GM18511 (cell line): Measurements from ENCODE around the gene TIMM10.

Experiments
- ATAC-seq: cut with Tn5 transposase; IDR thresholded peaks from one replicate; pipeline ENCODE4 v1.9.1; 2021; ENCODE audit warnings: mild to moderate bottlenecking, moderate library complexity; ENCODE audit not compliant: unreplicated experiment

TIMM10 gene

DNA sequence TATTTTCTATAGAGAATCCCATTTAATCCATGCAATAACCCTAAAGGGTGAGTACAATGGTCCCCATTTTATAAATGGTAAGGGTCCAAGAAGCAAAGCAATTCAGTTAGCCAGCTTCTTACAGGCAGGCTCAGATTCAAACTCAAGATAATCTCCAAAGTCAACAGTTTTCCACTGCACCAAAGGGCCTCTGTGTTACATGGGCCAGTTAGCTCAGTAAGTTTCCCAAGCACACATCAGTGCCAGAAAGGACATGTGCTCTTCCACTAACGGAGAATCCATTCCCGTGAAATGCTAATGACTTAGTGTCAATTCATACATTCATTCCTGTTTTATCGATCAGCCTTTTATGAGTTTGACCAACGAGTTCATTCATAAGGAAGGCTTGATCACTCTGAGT is 26.0 kb downstream of the TIMM10 start:
- no peak for ATAC-seq

GRCh38 chr11:57502870-57503269 is 27.7 kb downstream of the TIMM10 start:
- no peak for ATAC-seq

- no peak for ATAC-seq
Measured at GRCh38 chr11:57502376-57502775, 28.2 kb downstream of the TIMM10 start.

- no peak for ATAC-seq
Measured at GRCh38 chr11:57501953-57502352, 28.6 kb downstream of the TIMM10 start.

GRCh38 chr11:57500926-57501325 is 29.6 kb downstream of the TIMM10 start:
- no peak for ATAC-seq

DNA sequence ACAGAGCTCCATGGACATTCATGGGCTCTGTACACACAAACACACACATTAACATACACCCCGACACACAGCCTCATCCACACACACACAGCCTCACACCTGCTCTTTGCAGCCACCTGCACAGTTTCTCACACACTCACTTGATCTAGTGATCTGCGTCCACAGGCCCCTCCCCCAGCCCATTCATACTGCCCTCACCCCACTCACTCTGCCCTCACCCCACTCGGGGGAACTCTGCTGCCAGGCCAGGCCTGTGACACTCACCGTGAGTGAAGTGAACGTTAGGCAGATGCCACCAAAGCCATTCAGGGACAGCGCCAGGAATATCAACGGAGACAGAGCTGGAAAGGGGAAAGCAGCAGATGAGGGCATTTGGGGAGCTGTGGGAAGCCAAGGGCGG is 30.0 kb downstream of the TIMM10 start:
- ATAC-seq, result no peak

GRCh38 chr11:57499983-57500461 is 30.5 kb downstream of the TIMM10 start:
- peak; percentile 18 for ATAC-seq

- ATAC-seq, result peak; percentile 100
Measured at GRCh38 chr11:57499413-57499982, 31.1 kb downstream of the TIMM10 start.

DNA sequence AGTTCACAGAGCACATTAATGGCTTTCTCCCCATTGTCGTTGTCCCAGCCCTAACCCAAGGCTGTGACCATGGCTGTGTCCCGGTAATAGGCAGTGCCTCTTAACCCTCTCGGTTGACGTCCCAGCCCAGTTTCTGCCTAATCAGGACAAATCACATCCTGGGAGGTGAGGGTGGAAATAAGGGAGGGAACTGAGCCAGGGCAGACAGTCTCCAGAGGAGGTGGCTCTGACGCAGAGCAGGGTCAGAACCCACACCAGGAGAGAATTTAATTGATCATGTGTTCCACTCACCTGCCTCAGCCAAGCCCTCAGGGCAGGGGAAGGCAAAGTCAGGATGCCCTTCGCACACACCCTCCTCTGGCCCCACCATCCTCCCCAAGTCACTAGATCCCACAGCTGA is 32.0 kb downstream of the TIMM10 start:
- ATAC-seq, result no peak

DNA sequence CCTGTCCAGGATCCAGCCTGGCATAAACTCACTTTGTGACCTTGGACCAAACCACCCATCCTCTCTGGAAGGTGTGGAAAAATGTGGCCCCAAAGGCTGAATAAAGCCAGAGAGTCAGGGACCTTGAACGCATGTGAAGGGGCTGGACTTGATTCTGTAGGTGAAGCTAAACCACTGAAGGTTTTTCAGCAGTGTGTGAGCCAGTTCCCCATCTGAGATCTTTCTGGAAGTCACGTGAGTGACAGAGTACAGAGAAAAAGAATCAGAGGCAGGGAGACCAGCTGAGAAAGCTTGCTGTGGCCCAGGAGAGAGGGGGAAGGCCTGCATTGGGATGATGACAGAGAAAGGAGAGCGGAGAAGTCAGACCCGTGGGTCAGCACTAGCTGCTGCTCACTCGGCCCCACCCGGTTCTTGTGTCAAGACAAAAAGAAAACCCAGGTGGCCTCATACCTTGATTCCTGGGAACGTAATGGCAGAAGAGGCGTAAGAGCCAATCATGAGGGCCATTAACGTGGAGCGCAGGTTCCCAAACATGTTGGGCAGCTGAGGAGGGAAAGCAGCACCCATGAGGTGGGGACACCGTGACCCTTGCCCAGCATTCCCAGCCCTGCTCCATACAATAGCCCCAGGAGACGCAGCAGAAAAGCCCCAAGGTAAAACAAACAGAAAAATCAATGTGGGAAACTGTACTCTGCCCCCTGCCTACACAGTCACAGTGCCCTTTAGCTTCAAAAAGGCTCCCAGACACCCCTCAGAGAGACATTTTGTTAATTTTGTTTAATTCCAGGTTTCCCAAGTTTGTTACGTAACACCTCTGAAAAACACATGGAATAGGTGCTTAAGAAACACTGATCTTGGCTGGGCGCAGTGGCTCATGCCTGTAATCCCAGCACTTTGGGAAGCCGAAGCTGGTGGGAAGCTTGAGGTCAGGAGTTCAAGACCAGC is 33.0 kb downstream of the TIMM10 start:
- ATAC-seq, result no peak

GRCh38 chr11:57496109-57496820 is 34.3 kb downstream of the TIMM10 start:
- no peak for ATAC-seq

- peak; percentile 92 for ATAC-seq
Measured at GRCh38 chr11:57493507-57494503, 36.7 kb downstream of the TIMM10 start.

- ATAC-seq, result no peak
Measured at GRCh38 chr11:57491371-57492061, 39.0 kb downstream of the TIMM10 start.

DNA sequence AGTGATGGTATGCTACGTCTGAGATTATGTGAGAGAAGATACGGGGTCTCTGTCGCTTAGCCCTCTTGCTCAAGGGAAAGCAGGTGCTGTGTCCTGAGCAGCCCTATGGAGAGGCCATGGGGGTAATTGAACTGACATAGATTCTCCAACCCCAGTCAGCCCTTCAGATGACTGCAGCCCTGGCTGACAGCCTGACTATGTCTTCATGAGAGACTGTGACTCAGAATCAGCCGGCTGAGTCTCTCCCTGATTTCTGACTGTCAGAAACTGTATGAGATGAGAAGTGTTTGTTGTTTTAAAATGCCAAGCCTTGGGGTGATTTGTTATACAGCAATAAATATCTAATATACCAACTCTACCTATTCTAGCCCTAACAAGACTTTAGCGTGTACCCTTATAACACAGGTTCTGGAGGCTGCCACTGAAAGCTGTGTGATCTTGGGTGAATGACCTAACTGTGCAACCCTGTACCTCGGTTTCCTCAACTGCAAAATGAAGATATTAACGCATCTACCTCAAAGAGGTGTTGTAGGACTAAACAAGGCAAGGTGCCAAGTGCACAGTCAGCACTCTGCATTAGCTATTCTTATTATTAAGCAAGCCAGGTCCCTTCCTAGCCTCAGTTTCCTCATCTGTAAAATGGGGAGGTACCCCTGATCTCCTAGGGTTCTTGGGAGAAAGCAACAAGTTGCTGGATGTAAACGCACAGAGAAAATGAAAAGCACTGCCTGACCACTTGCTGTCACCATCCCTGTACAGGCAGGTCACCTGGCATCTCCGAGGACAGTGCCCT is 39.9 kb downstream of the TIMM10 start:
- ATAC-seq, result no peak

- no peak for ATAC-seq
Measured at GRCh38 chr11:57487920-57488659, 42.5 kb downstream of the TIMM10 start.

DNA sequence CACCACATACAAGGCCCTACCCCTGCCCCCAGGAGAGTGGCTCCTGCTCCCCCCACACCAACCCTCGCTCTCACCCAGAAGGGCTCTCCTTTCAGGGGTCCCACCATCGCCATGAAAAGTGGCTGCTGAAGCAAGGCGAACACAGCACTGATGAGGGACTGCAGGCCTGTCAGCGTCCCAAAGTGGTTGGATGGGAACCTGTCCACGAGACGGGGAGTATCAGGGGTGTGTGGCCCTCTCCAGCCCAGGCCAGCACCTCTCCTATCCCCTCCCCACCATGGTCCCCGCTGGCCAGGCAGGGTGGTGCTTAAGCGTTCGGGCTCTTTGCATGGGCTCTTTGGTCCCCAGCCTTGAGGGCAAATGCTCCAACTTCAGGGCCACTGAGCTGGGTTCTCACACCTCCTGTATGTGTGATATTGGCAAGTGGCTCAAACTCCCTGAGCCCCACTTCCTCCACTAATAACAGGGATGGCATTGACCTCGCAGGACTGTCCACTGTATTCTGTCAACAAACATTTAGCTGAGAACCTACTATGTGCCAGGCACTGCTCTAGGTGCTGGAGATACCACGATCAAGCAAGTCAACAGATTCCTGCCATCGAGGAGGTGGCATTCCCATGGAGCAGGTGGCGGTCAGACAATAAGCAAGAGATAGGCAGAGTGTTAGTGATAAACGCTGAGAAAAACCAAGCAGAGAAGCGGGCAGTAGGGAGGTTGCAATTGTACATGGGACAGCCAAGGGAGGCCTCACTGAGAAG is 43.4 kb downstream of the TIMM10 start:
- ATAC-seq, result no peak

DNA sequence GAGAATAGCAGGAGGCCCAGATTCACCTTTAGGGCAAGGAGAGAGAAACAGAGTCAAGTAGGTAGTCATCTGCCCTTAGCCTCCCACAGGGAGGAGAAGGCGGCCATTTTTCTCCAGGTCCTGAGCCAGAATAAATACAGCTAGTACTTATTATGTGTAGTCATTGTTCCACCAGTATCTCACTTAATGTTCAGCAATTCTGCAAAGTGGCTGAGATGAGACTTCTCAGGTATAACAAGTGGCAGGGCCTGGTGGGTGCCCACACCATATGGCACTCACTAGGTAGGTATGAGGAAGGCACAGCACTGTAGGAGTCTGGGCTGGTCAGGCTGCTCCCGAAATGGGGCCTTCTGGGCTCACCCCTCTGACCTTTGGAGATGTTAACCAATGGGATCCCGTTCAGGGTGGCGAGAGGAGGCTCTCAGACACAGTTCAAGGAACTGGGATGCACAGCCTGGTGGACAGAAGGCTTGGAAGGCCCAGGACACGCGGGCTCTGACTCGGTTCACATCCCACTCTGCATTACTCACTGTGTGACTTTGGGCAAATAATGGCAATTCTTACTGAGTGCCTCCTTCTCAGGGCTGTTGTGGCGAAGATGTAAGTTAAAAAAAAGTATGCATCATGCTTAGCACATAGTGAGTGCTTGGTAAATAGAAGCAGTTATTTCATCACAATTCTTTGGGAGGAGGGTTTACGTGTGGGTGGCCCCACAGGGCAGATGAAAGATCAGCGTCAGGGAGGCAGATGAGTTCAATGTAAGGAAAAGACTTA is 45.1 kb downstream of the TIMM10 start:
- no peak for ATAC-seq
